Stromal cell of bone marrow (primary cell): ENCODE data around the gene XKR7.
A peak's percentile ranks its signal among the peaks of the same experiment; 100 is the strongest.
"Not testable (repeated sequence)": the region's sequence is repeated elsewhere in the genome, so short reads cannot be mapped to it uniquely, and the experiment has no call there.

Experiments used
- DNase-seq: peaks from one replicate; pipeline ENCODE4 v3.0.0-alpha.2; 2012; ENCODE audit warnings: low read depth

The XKR7 gene

GRCh38 chr20:32017711-32018251, 49.8 kb downstream of the XKR7 start:
- DNase-seq, result no peak

DNA sequence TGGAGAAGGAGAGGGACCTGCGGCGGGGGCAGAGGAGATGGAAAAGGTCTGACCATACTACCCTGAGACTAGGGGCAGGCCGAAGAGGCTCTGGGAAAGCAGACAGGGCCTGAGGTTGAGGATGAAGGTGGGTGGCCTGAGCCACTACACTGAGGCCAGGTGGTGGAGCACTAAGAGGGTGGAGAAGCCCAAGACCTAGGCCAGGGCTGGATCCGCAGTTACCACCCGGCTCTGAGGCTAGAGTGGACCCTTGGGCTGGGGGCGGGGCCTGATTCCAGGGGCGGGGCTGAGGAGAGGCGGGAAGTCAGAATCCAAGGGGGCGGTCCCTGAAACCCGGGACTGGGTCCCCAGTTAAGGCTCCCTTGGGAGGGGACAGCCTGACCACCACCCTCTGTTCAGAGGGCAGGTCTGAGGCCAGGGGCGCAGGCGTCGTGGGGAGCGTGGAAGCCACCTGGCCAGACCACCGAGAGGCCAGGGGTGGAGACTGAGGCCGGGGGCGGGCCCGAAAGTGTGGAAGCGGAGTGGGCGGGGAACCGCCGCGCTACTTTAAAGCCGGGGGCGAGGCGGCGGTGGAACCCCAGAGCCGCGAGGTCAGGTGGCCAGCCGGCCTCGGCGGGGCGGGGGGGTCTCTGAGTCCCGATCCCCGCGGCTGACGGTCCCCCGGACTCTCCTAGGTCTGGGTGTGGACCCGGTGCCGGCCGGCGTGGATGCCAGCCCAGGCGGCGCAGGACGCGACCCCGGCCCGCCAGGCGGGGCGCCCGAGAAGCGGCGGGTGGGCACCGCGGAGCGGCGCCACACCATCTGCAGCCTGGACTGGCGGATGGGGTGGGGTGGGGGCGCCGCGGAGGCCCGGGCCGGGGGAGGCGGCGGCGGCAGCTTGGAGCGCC, 50.6 kb downstream of the XKR7 start:
- no peak for DNase-seq

GRCh38 chr20:32019156-32019510, 51.2 kb downstream of the XKR7 start:
- no peak for DNase-seq

- DNase-seq, result no peak
These were observed 51.9 kb downstream of the XKR7 start for GRCh38 chr20:32019563-32020463.

- DNase-seq, result no peak
These were observed 53.1 kb downstream of the XKR7 start for GRCh38 chr20:32021091-32021490.

DNA sequence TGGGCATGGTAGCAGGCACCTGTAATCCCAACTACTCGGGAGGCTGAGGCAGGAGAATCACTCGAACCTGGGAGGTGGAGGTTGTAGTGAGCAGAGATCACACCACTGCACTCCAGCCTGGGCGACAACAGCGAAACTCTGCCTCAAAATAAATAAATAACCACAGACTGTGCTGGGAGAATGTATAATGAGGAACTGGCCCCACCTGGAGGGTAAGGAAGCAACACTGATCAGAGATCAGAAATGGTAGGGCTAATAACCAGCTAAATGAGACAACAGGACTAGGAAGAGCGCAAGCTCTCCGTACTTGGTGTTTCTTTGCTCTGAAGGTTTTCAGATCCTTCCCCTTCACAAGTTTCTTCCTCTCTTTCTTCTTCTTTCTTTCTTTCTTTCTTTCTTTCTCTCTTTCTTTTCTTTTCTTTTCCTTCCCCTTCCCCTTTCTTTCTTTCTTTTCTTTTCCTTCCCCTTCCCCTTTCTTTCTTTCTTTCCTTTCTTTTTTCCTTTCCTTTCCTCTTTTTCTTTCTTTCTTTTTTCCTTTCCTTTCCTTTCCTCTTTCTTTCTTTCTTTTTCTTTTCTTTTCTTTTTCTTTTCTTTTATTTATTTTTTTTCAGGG, 56.8 kb downstream of the XKR7 start:
- no peak for DNase-seq

- DNase-seq, result no peak
These were observed 59.7 kb downstream of the XKR7 start for GRCh38 chr20:32027643-32028042.

DNA sequence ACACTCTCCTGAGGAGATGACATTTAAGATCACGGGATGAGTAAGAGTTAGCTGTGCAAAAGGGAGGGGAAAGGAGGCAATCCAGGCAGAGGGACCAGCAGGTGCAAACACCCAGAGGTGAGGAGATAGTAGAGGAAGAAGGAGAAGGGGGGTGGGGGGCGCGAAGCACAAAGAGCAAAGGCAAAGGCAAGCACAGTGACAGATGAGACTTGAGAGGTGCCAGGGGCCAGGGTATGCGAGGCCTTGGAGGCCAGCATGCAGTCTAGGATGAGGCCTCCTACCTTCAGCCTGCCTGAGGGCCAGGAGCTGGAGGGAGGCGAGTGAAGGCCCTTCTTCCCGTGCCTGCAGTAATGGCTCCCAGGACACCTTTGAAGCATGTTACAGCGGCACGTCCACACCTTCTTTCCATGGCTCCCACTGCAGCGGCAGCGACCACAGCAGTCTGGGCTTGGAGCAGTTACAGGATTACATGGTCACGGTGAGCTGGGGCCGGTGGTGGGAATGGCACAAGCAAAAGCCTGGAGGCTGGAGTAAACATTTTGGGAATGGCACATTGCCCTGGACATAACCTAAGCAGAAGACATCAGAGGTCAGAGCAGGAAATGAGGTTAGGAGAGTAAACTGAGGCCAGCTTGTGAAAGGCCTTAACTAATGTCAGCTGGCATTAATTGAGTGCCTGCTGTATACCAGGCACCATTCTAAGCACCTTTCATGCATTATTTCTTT, 60.9 kb downstream of the XKR7 start:
- no peak for DNase-seq

DNA sequence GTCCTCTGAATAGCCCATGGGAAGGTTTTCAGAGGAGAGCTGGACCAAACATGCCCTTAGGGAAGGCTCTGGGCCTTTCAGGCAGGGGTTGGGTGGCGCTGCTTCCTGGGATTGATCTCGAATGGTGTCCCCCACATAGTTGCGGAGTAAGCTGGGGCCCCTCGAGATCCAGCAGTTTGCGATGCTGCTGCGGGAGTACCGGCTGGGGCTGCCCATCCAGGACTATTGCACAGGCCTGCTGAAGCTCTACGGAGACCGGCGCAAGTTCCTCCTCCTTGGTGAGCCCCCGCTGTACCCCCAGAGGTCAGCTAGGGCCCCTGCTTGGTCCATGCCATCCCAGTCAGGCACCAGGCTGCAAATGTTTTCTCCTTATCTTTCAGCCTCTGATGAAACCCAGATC, 61.6 kb downstream of the XKR7 start:
- DNase-seq, result no peak

DNA sequence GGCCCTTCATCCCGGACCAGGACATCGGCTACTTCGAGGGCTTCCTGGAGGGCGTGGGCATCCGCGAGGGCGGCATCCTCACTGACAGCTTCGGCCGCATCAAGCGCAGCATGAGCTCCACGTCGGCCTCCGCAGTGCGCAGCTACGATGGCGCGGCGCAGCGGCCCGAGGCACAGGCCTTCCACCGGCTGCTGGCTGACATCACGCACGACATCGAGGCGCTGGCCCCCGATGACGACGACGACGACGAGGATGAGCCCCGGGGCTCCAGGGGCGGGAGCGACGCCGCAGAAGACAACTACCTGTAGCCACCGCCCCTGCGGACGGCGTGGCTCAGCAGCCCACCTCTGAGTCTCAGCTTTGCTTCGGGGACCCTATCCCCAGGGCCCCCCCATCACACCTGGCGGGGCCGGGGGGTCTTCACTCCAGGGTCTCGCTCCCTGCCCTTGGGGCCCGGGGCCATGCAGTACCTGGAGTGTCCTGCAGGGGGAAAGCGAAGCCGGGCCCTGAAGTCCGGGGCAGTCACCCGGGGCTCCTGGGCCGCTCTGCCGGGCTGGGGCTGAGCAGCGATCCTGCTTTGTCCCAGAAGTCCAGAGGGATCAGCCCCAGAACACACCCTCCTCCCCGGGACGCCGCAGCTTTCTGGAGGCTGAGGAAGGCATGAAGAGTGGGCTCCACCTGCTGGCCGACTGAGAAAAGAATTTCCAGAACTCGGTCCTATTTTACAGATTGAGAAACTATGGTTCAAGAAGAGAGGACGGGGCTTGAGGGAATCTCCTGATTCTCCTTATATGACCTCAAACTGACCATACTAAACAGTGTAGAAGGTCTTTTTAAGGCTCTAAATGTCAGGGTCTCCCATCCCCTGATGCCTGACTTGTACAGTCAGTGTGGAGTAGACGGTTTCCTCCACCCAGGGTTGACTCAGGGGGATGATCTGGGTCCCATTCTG, 63.3 kb downstream of the XKR7 start:
- DNase-seq, result peak; percentile 57

- no peak for DNase-seq
These were observed 65.4 kb downstream of the XKR7 start for GRCh38 chr20:32033316-32033715.

DNA sequence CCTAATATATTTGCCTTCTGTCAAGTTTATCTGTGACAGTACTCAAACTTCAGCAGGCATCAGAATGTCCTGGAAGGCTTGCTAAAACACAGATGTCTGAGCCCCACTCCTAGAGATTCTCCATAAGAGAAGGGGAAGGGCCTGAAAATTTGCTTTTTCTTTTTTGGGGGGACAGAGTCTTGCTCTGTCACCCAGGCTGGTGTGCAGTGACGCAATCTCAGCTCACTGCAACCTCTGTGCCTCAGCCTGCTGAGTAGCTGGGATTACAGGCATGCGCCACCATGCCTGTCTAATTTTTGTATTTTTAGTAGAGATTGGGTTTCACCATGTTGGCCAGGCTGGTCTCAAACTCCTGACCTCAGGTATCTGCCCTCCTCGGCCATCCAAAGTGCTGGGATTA, 65.8 kb downstream of the XKR7 start:
- DNase-seq, result not testable (repeated sequence)

- no peak for DNase-seq
These were observed 66.9 kb downstream of the XKR7 start for GRCh38 chr20:32034581-32035425.

GRCh38 chr20:32035426-32035779, 67.5 kb downstream of the XKR7 start:
- no peak for DNase-seq

GRCh38 chr20:32036252-32036651, 68.3 kb downstream of the XKR7 start:
- no peak for DNase-seq

- DNase-seq, result no peak
These were observed 69.0 kb downstream of the XKR7 start for GRCh38 chr20:32036716-32037485.

DNA sequence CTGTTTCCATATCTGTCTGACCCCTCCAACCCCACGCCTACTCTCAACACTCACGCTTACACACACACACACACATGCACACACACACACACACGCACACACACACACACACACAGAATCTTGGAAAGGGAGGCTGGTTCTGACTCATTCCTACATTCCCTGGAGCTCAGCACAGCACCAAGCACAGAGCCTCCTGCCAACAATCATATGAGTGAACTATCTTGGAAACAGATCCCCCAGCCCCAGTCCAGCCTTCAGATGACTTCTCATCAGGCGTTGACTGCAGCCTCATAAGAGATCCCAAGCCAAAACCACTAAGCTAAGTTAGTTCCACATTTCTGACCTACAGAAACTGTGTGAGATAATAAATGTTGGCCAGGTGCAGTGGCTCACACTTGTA, 70.0 kb downstream of the XKR7 start:
- DNase-seq, result no peak

- DNase-seq, result no peak
These were observed 72.4 kb downstream of the XKR7 start for GRCh38 chr20:32040142-32040953.
